ENCODE data around the gene OR7D2. TPM values are rescaled to one million over a fixed set of nuclear protein-coding genes. Genes with fewer than 3 reads are reported as not detected.

The OR7D2 gene
- total and polyA plus RNA-seq, 2 experiments from 2014 or later: not detected

GRCh38 chr19:9175326-9175725, 3.5 kb upstream of the OR7D2 start (continued):
- no peak for TF ChIP-seq EZH2phosphoT487 (IDR thresholded peaks at IDR 0.05; ENCODE audit: unreplicated experiment)

- Histone ChIP-seq H3K4me1 (ENCODE audit: insufficient read depth) (no peaks in the 10 kb centered on the region), H3K9me2 (ENCODE audit: insufficient read depth) (no peaks in the 10 kb centered on the region), H2AFZ (no peak overlapping the region), H3K36me3 (ENCODE audit: insufficient read depth) (peaks cover 4% of the 10 kb centered on the region; the same call in 1 of the 2 replicates), H3K4me3 (no peak overlapping the region), H3F3A (replicated peaks; ENCODE audit: low read depth) (no peaks in the 10 kb centered on the region), H3K27ac (ENCODE audit: low read depth) (no peak overlapping the region), H3K79me2 (replicated peaks; ENCODE audit: insufficient read depth) (no peaks in the 10 kb centered on the region), H3K27me3 (ENCODE audit: insufficient read depth) (no peaks in the 10 kb centered on the region), H4K20me1 (replicated peaks; ENCODE audit: insufficient read depth) (no peaks in the 10 kb centered on the region), H3K4me2 (no peak overlapping the region)
- no peak for TF ChIP-seq POLR2AphosphoS5 (IDR thresholded peaks at IDR 0.05; ENCODE audit: low read depth)
- TF ChIP-seq NANOG (IDR thresholded peaks at IDR 0.05; ENCODE audit: borderline replicate concordance): no peak
- no peak for TF ChIP-seq STAT1 (IDR thresholded peaks at IDR 0.05; ENCODE audit: unreplicated experiment)
- no peak for TF ChIP-seq EZH2phosphoT487 (IDR thresholded peaks at IDR 0.05; ENCODE audit: unreplicated experiment)
- TF ChIP-seq ZNF331 (CRISPR knock-in tag; IDR thresholded peaks at IDR 0.05; ENCODE audit: low read depth): no peak
- no peak for TF ChIP-seq CREB1 (CRISPR knock-in tag; IDR thresholded peaks at IDR 0.05; ENCODE audit: low read depth)
- TF ChIP-seq CTCF (conservative IDR thresholded peaks at IDR 0.05; ENCODE audit: low read depth in 2 of 2): no peak
- no peak for TF ChIP-seq EZH2 (IDR thresholded peaks at IDR 0.05; ENCODE audit: low read depth, unreplicated experiment)
- TF ChIP-seq ETS1 (IDR thresholded peaks at IDR 0.05): no peak
- no peak for TF ChIP-seq ZNF462 (CRISPR knock-in tag; IDR thresholded peaks at IDR 0.05)
- no peak for TF ChIP-seq JUNB (IDR thresholded peaks at IDR 0.05; ENCODE audit: unreplicated experiment)
- TF ChIP-seq ZNF114 (CRISPR knock-in tag; IDR thresholded peaks at IDR 0.05): no peak
- TF ChIP-seq REST (IDR thresholded peaks at IDR 0.05; ENCODE audit: unreplicated experiment): no peak
- Mint-ChIP-seq H3K4me1 (no peaks in the 10 kb centered on the region), H3K9me3 (peaks cover 90% of the 10 kb centered on the region), H3K27ac (no peak overlapping the region), H3K4me3 (no peak overlapping the region), H3K36me3 (ENCODE audit: low read depth) (peaks cover 20% of the 10 kb centered on the region), H3K27me3 (ENCODE audit: insufficient read depth, low read depth, poor library complexity) (peaks cover 5% of the 10 kb centered on the region)
- DNase-seq (ENCODE audit: low spot score) (no peak), ATAC-seq (no peak)
Observed at GRCh38 chr19:9183000-9183399, 4.2 kb downstream of the OR7D2 start.
